Large intestine (tissue), 3 donors: ENCODE data around the gene TACC2. TPM values are rescaled to one million over a fixed set of nuclear protein-coding genes. Genes with fewer than 3 reads are reported as not detected.
A peak's percentile ranks its signal among the peaks of the same experiment; 100 is the strongest.

ENCODE experiments used
- DNase-seq, 2 donors: peaks; one replicate each; pipeline versions ENCODE4 v3.0.0 to v3.0.0-alpha.2; 2013
- H3K27ac ChIP-seq: one replicate; pipeline ENCODE4 v1.5.1; 2013; ENCODE audit warnings: low read length
- H3K27me3 ChIP-seq: 2 replicates; pipeline ENCODE4 v1.6.1; 2013; ENCODE audit warnings: low read length; ENCODE audit not compliant: control insufficient read depth, insufficient read depth
- H3K36me3 ChIP-seq: 2 replicates; pipeline ENCODE4 v1.6.1; 2013; ENCODE audit warnings: low read length; ENCODE audit not compliant: control insufficient read depth, insufficient read depth
- H3K4me1 ChIP-seq: one replicate; pipeline ENCODE4 v1.6.1; 2013; ENCODE audit warnings: low read length; ENCODE audit not compliant: control insufficient read depth, insufficient read depth
- H3K4me3 ChIP-seq: one replicate; pipeline ENCODE4 v1.5.1; 2013; ENCODE audit warnings: low read length
- H3K9me3 ChIP-seq: one replicate; pipeline ENCODE4 v1.6.1; 2013; ENCODE audit warnings: mild to moderate bottlenecking, low read depth, low read length, moderate library complexity; ENCODE audit not compliant: control insufficient read depth
- WGBS: methylation state at CpG from one replicate; pipeline ENCODE4 v1.1.5; 2013; ENCODE audit warnings: low lambda C conversion rate; ENCODE audit not compliant: insufficient coverage; 5-methylcytosine and 5-hydroxymethylcytosine counted together
- polyA plus RNA-seq: library from polyadenylated mRNA; unstranded; fragments of 120-200 nt; gene quantifications from one replicate; pipeline ENCODE4 v1.2.1, GENCODE V29; 2013

Gene TACC2
- polyA plus RNA-seq, 1 donor, result 85.5 TPM

DNA sequence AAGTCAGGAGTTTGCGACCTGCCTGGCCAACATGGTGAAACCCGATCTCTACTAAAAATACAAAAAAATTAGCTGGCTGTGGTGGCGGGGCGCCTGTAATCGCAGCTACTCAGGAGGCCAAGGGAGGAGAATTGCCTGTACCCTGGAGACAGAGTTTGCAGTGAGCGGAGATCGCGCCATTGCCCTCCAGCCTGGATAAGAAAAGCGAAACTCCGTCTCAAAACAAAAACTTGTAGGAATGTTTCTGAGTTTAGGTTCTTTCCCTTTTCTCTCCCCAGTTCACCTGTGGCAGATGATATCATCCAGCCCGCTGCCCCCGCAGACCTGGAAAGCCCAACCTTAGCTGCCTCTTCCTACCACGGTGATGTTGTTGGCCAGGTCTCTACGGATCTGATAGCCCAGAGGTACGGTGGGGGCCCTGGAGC, 143.4 kb downstream of the TACC2 start:
- Histone ChIP-seq H3K9me3 (no peaks in the 10 kb centered on the region), H3K27me3 (no peaks in the 10 kb centered on the region), H3K4me1 (peaks cover 15% of the 10 kb centered on the region), H3K36me3 (peaks cover 32% of the 10 kb centered on the region), H3K4me3 (peak overlapping the region; percentile 4), H3K27ac (peak overlapping the region; percentile 45)
- peak in 1 of 2 donors; percentile 74 for DNase-seq
- WGBS, result 40% methylated on average over 1 of the region's 15 CpGs

DNA sequence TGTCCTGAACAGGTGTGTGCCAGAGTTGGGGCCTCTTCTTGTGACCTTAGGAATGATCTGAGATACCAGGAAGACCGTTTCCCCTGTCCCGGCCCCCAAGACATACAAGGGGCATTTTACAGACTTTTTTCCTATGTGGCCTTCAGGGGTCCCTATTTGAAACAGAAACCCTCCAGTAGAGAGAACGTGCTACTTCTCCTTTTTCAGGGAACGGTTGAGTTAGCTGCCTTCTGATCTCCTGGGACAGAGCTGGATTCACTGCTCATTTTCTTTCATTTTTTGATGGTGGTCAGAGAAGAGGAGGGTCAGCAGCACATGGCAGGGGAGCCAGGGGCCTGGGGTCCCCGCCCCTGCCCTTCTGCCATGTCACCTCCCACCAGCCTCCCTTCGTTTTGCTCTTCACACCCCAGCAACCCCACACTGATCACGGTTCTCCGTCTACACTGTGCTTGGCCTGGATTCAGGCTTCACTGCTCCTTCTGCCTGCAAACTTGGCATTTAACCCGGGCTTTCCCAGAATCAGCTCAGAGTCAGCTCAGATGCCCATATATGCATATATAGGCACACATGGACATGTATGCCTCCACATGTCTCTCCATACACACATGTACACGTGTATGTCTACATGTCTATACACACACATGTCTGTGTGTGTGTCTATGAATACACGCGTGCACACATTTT, 144.1 kb downstream of the TACC2 start:
- WGBS, result 60% methylated on average over 1 of the region's 12 CpGs
- Histone ChIP-seq H3K9me3 (no peaks in the 10 kb centered on the region), H3K4me3 (no peak overlapping the region), H3K27ac (peak overlapping the region; percentile 45), H3K4me1 (peaks cover 12% of the 10 kb centered on the region), H3K27me3 (no peaks in the 10 kb centered on the region), H3K36me3 (peaks cover 37% of the 10 kb centered on the region)
- DNase-seq, result no peak

DNA sequence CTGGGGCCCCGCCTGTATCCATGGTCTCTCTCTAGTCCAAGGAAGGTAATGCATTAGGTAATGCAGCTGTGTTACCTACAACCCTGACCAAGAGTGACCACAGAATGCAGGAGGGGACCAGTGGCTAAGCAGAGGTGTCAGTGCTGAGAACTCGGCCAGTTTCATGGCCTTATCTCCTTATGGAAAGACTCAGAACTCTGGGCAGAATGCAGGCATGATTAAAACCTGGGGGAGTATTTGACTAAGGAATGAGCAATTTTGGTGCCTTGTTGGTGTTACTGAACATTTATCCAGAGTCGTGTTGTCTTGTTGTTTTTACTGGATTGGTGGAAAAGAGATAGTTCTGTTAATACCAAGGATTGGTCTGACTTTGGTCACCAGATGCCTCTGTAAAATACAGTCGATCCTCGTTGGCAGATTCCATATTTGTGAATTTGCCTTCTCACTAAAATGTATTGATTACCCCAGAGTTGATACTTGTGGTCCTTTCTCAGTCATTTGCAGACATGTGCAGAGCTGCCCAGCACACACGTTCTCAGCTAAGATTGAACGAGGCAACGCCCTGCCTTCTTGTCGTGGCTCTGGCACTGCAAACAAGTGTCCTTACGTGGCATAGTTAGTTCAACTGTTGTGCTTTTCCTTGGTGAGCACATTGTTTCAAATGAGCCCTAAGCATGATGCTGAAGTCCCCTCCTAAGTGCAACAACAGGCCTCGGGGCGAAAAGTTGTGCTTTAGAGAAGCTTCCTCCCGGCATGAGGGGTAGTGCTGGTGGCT, 146.5 kb downstream of the TACC2 start:
- peaks cover 51% of the 10 kb centered on the region for H3K36me3 ChIP-seq
- no peaks in the 10 kb centered on the region for H3K27me3 ChIP-seq
- H3K27ac ChIP-seq, result no peak overlapping the region
- no peak overlapping the region for H3K4me3 ChIP-seq
- H3K4me1 ChIP-seq, result peaks cover 12% of the 10 kb centered on the region
- no peak for DNase-seq
- 80% methylated on average over 1 of the region's 13 CpGs for WGBS
- no peaks in the 10 kb centered on the region for H3K9me3 ChIP-seq

DNA sequence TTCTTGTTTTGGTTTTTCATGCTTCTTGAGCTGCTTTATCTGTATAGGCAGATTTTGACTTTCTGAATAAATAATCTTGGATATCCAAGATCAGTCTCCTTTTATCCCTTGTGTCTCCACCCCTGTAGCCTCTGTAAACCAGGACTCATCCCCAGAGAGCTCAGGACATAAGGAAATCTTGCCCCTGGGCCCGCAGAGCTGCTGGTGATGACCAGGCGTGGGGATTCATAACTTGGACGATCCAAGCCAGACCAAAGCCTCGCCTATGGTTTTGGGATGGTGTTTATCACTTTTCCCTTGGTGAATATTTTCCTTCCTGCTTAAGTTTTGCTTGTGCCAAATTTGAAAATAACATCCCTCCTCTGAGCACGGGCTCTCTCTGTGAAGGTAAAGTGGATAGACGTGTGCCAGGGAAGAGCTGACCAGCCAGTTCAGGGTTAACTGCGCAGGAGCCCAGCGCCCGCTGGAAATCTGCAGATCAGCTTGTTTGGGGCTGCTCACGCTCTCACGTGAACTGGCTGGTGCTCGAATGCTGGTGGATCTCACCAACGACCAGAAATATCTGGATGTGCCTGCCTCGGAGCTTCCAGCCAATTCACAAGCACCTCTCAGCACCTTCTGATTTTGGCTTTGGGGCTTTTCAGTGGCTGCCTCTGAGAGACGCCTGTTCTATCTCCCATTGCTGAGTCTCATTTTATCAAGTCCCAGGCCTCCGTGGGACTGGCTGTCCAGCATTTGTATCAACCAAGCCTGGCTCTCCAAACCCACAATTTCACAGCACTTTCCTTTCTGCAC, 150.1 kb downstream of the TACC2 start:
- Histone ChIP-seq H3K27ac (no peak overlapping the region), H3K4me1 (no peaks in the 10 kb centered on the region), H3K27me3 (no peaks in the 10 kb centered on the region), H3K36me3 (peaks cover 49% of the 10 kb centered on the region), H3K9me3 (no peaks in the 10 kb centered on the region), H3K4me3 (no peak overlapping the region)
- no CpG with 5 or more reads among the region's 16 CpGs for WGBS
- no peak for DNase-seq

DNA sequence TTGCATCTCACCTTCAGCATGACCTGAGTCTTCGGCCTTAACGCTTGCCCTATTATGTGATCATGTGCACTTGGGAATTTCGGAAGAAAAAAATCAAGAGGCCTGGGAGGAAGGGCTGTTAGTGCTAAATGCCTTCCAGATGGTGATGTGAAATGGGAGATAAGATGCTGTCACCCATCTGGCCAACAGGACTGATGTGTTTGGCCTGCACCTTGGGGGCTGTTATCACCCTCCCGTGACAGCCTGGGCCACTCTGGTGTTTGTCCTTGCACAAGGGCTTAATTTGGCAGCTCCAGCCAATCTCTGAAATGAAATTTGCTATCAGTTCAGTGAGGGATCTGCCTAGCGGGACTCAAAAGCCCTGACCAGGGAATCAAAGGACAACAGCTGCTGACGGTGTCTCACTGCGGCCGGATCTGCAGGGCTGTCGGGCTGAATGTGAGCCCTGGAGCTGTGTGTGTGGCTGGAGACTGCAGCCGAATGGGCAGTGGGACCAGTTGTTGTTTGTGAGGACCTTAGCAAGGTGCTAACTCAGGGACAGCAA, 150.7 kb downstream of the TACC2 start:
- WGBS, result no CpG with 5 or more reads among the region's 10 CpGs
- Histone ChIP-seq H3K4me1 (no peaks in the 10 kb centered on the region), H3K4me3 (no peak overlapping the region), H3K9me3 (no peaks in the 10 kb centered on the region), H3K36me3 (peaks cover 49% of the 10 kb centered on the region), H3K27me3 (no peaks in the 10 kb centered on the region), H3K27ac (no peak overlapping the region)
- DNase-seq, result no peak

DNA sequence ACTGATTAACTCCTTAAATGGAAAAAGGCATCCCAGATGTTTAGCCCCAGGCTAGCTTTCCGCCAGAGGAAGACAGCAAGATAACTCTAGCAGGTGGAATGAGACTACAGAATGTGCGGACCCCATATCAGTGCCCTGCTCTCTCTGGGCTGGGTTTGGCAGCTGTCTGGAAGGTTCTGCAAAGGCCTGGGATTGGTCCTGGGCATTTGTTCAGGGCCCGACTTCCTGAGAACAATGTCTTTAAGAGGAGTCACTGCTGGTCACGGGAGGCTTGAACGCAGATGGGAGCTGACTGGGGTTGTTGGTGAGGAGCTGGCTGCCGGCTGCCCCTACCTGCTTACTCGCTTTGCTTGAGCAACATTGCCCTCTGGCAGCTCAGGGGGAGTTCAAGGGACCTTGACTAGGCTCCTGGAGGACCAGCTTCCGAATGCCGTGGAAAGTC, 151.5 kb downstream of the TACC2 start:
- no peak for DNase-seq
- Histone ChIP-seq H3K4me1 (no peaks in the 10 kb centered on the region), H3K4me3 (no peak overlapping the region), H3K9me3 (no peaks in the 10 kb centered on the region), H3K36me3 (peaks cover 50% of the 10 kb centered on the region), H3K27ac (no peak overlapping the region), H3K27me3 (no peaks in the 10 kb centered on the region)
- WGBS, result no CpG with 5 or more reads among the region's 9 CpGs

DNA sequence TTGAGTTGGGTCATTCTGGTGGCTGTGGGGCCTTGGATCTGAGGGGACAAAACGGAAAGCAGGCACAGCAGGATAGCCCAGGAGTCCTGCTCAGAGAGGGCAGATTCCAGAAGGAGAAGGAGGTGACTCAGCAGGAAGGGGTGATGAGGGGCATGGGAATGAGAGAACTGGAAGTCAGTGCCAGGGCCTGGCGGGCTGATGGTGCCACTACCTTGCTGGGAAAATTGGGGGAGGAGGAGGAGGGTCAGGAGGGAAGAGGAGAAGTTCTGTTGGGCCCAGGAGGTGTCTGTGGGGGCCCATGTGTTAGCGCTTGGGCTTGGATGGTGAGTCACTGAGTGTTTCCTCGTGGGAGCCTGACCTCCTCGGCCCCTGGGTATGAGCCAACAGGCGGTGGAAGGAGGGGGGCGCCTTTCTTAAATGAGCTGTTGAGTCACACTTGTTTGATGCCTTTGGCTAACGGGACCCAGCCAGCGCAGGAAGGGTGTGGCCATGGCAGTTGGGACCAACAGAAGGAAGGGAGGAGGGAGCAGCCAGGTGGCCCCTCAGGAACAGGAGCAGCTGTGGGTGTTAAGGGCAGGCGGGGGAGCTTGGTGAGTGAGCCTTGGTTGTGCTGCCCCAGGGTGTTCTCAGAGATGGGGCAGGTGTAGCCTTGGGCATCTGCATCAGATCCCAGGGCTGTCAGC, 152.1 kb downstream of the TACC2 start:
- Histone ChIP-seq H3K9me3 (no peaks in the 10 kb centered on the region), H3K36me3 (peaks cover 49% of the 10 kb centered on the region), H3K4me1 (no peaks in the 10 kb centered on the region), H3K27me3 (no peaks in the 10 kb centered on the region), H3K4me3 (no peak overlapping the region), H3K27ac (no peak overlapping the region)
- no CpG with 5 or more reads among the region's 10 CpGs for WGBS
- DNase-seq, result peak in 1 of 2 donors; percentile 40

DNA sequence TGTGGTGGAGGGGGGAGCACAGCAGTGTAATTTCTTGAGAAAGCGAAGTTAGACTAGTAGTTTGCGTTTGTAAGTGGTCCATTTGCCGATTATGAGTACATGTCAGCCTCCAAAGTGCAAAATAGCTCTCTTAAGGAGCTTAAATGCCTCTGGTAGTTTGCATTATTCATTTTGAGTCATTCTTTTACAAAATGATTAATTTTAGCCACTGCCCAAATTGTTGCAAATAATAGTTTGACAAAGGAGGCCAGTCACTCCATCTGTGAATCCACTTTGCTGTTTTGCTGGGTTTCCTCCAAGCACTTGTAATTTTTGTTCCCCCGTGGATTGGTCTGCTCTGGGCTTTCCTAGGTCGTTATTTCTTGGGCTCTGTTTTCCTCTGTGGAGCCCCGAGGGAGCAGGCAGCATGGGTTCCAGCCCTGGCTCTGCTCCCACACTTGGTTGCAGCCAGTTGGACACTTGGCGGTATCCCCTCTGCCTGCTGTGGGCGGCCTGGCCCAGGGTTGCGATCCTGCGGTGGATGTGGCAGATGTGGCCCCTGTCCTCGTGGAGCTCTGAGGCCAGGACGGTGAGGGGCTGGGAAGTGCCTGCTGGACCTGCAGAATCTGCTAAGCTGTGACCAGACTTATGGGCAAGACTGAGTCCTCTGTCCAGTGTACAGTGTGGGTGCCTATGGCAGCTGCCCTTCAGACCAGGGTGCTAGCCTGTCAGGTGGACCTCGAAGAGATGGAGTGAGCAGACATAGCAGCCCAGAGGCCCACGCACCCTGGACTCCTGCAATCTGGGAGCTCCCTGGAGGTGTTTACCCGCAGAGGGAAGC, 153.1 kb downstream of the TACC2 start:
- Histone ChIP-seq H3K27me3 (no peaks in the 10 kb centered on the region), H3K4me1 (no peaks in the 10 kb centered on the region), H3K4me3 (no peak overlapping the region), H3K27ac (no peak overlapping the region), H3K36me3 (peaks cover 52% of the 10 kb centered on the region), H3K9me3 (no peaks in the 10 kb centered on the region)
- WGBS, result no CpG with 5 or more reads among the region's 15 CpGs
- DNase-seq, result no peak

DNA sequence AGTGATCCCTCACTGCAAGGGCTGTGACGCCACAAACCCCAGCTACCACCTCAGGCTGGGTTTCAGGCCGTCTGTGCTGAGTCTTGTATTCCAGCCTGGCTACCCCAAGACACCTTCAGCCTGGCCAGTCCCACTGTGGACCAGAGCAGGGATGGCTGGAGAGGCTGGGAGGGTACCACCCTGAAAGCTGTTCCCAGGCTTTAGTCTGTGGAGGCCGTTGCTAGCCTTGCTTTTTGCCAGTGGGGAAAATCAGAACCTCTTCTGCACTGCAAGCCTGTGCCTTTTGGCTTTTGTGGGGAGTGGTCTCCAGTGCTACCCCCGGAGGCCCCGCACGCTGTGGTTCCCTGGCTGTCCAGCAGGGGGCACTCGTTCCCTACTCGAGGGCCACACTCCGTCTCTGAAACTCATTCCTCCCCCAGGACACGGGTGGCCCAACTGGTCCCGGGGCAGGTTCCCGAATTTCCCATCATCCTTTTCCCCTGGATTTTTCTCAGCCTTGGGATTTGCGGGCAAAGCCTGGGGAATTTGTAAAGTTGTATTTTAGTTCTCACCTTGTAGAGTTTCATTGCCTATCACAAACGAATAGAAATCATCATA, 153.8 kb downstream of the TACC2 start:
- H3K27me3 ChIP-seq, result no peaks in the 10 kb centered on the region
- DNase-seq, result no peak
- no peaks in the 10 kb centered on the region for H3K9me3 ChIP-seq
- H3K4me1 ChIP-seq, result no peaks in the 10 kb centered on the region
- H3K36me3 ChIP-seq, result peaks cover 51% of the 10 kb centered on the region
- no peak overlapping the region for H3K27ac ChIP-seq
- WGBS, result 40% methylated on average over 1 of the region's 14 CpGs
- no peak overlapping the region for H3K4me3 ChIP-seq
